ENCODE results near the gene PTP4A1.

Gene PTP4A1

GRCh38 chr6:63573899-63574553, 1.7 kb downstream of the PTP4A1 start:
- H3K27ac ChIP-seq (ENCODE audit: low read depth, low read length) = peak overlapping the region; percentile 62
- H3K9me2 ChIP-seq (replicated peaks; ENCODE audit: control insufficient read depth, low read length) = no peaks in the 10 kb centered on the region
- no peaks in the 10 kb centered on the region for H3K27me3 ChIP-seq (ENCODE audit: control insufficient read depth, low read length)
- H3F3A ChIP-seq (ENCODE audit: control insufficient read depth, insufficient read depth) = 0 out of 2 replicates have a peak, but pooled peaks cover 4% of the 10 kb centered on the region
- peaks cover 25% of the 10 kb centered on the region for H3K4me1 ChIP-seq (ENCODE audit: control insufficient read depth, low read length)
- peaks cover 60% of the 10 kb centered on the region for H3K79me2 ChIP-seq (ENCODE audit: control insufficient read depth, low read length)
- H4K20me1 ChIP-seq (ENCODE audit: control insufficient read depth, insufficient read depth, low read depth, low read length) = peaks cover 17% of the 10 kb centered on the region; the same call in 1 of the 2 replicates
- H3K9me3 ChIP-seq (ENCODE audit: control insufficient read depth, insufficient read depth, low read length) = no peaks in the 10 kb centered on the region
- peak overlapping the region; percentile 76 for H3K4me2 ChIP-seq (ENCODE audit: low read length)
- peak; percentile 87 for TF ChIP-seq CTCF (IDR thresholded peaks at IDR 0.05; ENCODE audit: low read depth, low read length, poor library complexity, severe bottlenecking)
- no peak for TF ChIP-seq EZH2phosphoT487 (IDR thresholded peaks at IDR 0.05; ENCODE audit: borderline replicate concordance, low read length)
- H3K4me3 ChIP-seq (ENCODE audit: low read length) = peak overlapping the region; percentile 76
- peaks cover 62% of the 10 kb centered on the region for H3K36me3 ChIP-seq (ENCODE audit: control insufficient read depth, low read length)

GRCh38 chr6:63574554-63574900, 2.2 kb downstream of the PTP4A1 start:
- Histone ChIP-seq H4K20me1 (ENCODE audit: control insufficient read depth, insufficient read depth, low read depth, low read length) (peaks cover 17% of the 10 kb centered on the region; the same call in 1 of the 2 replicates), H3K4me1 (ENCODE audit: control insufficient read depth, low read length) (peaks cover 25% of the 10 kb centered on the region), H3K4me2 (ENCODE audit: low read length) (peak overlapping the region; percentile 76), H3K4me3 (ENCODE audit: low read length) (peak overlapping the region; percentile 76), H3K36me3 (ENCODE audit: control insufficient read depth, low read length) (peaks cover 67% of the 10 kb centered on the region), H3K79me2 (ENCODE audit: control insufficient read depth, low read length) (peaks cover 60% of the 10 kb centered on the region), H3K9me2 (replicated peaks; ENCODE audit: control insufficient read depth, low read length) (no peaks in the 10 kb centered on the region), H3K9me3 (ENCODE audit: control insufficient read depth, insufficient read depth, low read length) (no peaks in the 10 kb centered on the region), H3K27me3 (ENCODE audit: control insufficient read depth, low read length) (no peaks in the 10 kb centered on the region), H3F3A (ENCODE audit: control insufficient read depth, insufficient read depth) (0 out of 2 replicates have a peak, but pooled peaks cover 6% of the 10 kb centered on the region), H3K27ac (ENCODE audit: low read depth, low read length) (no peak overlapping the region)
- TF ChIP-seq EZH2phosphoT487 (IDR thresholded peaks at IDR 0.05; ENCODE audit: borderline replicate concordance, low read length) (no peak), CTCF (IDR thresholded peaks at IDR 0.05; ENCODE audit: low read depth, low read length, poor library complexity, severe bottlenecking) (peak; percentile 3)

DNA sequence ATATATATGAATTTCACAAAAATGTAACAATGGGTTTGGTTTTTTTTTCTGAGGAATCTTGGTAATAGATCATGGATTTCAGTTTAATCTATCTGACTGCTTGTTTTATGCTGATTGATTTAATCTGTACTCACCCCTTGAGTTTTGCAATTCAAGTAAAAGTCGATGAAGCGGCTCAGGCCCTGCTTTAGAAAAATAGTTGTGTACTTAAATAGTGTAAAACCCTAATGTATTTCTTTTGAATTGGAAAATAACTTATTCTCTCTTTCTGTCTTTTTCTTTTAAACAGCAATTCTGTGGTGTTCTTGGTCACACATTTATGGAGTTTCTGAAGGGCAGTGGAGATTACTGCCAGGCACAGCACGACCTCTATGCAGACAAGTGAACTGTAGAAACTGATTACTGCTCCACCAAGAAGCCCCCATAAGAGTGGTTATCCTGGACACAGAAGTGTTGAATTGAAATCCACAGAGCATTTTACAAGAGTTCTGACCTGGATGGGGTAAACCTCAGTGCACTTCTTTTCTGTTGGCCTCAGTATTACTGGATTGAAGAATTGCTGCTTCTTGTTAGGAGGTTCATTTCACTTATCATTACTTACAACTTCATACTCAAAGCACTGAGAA, 4.0 kb downstream of the PTP4A1 start:
- no peak overlapping the region for H3K4me2 ChIP-seq (ENCODE audit: low read length)

More for the DNA sequence above, 4.0 kb downstream of the PTP4A1 start:
- TF ChIP-seq EZH2phosphoT487 (IDR thresholded peaks at IDR 0.05; ENCODE audit: borderline replicate concordance, low read length) (no peak), CTCF (IDR thresholded peaks at IDR 0.05; ENCODE audit: low read depth, low read length, poor library complexity, severe bottlenecking) (no peak)
- Histone ChIP-seq H3K27me3 (ENCODE audit: control insufficient read depth, low read length) (no peaks in the 10 kb centered on the region), H3F3A (ENCODE audit: control insufficient read depth, insufficient read depth) (peaks cover 11% of the 10 kb centered on the region; the same call in 1 of the 2 replicates), H3K9me2 (replicated peaks; ENCODE audit: control insufficient read depth, low read length) (no peaks in the 10 kb centered on the region), H3K36me3 (ENCODE audit: control insufficient read depth, low read length) (peaks cover 84% of the 10 kb centered on the region), H3K79me2 (ENCODE audit: control insufficient read depth, low read length) (peaks cover 60% of the 10 kb centered on the region), H3K4me3 (ENCODE audit: low read length) (no peak overlapping the region), H3K4me1 (ENCODE audit: control insufficient read depth, low read length) (peaks cover 23% of the 10 kb centered on the region), H3K27ac (ENCODE audit: low read depth, low read length) (no peak overlapping the region), H3K9me3 (ENCODE audit: control insufficient read depth, insufficient read depth, low read length) (no peaks in the 10 kb centered on the region), H4K20me1 (ENCODE audit: control insufficient read depth, insufficient read depth, low read depth, low read length) (peaks cover 17% of the 10 kb centered on the region; the same call in 1 of the 2 replicates)
